Upper lobe of right lung (tissue), 1 donor: ENCODE measurements around the gene GALNT14. TPM values are rescaled to one million over a fixed set of nuclear protein-coding genes. Genes with fewer than 3 reads are reported as not detected.

Experiments used
- ATAC-seq: fragments of 200-7000 bp; cut with Tn5 transposase; one replicate; pipeline ENCODE4 v1.9.1; 2020; ENCODE audit warnings: mild to moderate bottlenecking, moderate library complexity
- DNase-seq: peaks from one replicate; pipeline ENCODE4 v3.0.0-alpha.2; 2020
- H3K27ac ChIP-seq: fragments of 200-600 bp; one replicate; pipeline ENCODE4 v1.8.0; 2022
- H3K27me3 ChIP-seq: fragments of 200-600 bp; one replicate; pipeline ENCODE4 v1.8.0; 2022; ENCODE audit warnings: mild to moderate bottlenecking
- H3K36me3 ChIP-seq: fragments of 200-600 bp; one replicate; pipeline ENCODE4 v1.8.0; 2022
- H3K4me1 ChIP-seq: fragments of 200-600 bp; one replicate; pipeline ENCODE4 v1.8.0; 2022
- H3K4me3 ChIP-seq: fragments of 200-600 bp; one replicate; pipeline ENCODE4 v1.8.0; 2022; ENCODE audit warnings: mild to moderate bottlenecking
- H3K9me3 ChIP-seq: fragments of 200-600 bp; one replicate; pipeline ENCODE4 v1.8.0; 2022
- CTCF ChIP-seq: fragments of 200-600 bp; IDR thresholded peaks from one replicate; pipeline ENCODE4 v1.8.0; 2022; ENCODE audit warnings: antibody characterized with exemption
- intact Hi-C: fragments of 100-400 bp; cut with DNase I; formaldehyde crosslinking; loops from one replicate; pipeline ENCODE4 v1.11.0; 2022
- total RNA-seq: library from RNA; stranded (reverse); fragmentation: NEBNext Ultra II Directional; extraction: Animal tissue kit (Norgen Biotek cat#: 25700); gene quantifications from one replicate; pipeline ENCODE4 v1.2.1, GENCODE V29; 2021
- donor health status: DM: no; HTN: yes; CAD: no; lungs with severe emphysema.

Gene GALNT14
- total RNA-seq, 1 donor from 2014 or later: 0.81 TPM

- Histone ChIP-seq H3K36me3 (no peaks in the 10 kb centered on the region), H3K4me3 (no peak overlapping the region), H3K27me3 (peaks cover 10% of the 10 kb centered on the region), H3K27ac (no peak overlapping the region), H3K4me1 (no peaks in the 10 kb centered on the region), H3K9me3 (no peaks in the 10 kb centered on the region)
- no peak for ATAC-seq
- TF ChIP-seq CTCF: no peak
- DNase-seq: no peak
- intact Hi-C loops: no loop called here
Measured at GRCh38 chr2:31012406-31012805, 125.8 kb downstream of the GALNT14 start.

GRCh38 chr2:31011587-31011986 lies 126.7 kb downstream of the GALNT14 start:
- Histone ChIP-seq H3K4me3 (no peak overlapping the region), H3K4me1 (no peaks in the 10 kb centered on the region), H3K36me3 (no peaks in the 10 kb centered on the region), H3K9me3 (no peaks in the 10 kb centered on the region), H3K27ac (no peak overlapping the region), H3K27me3 (peaks cover 10% of the 10 kb centered on the region)
- ATAC-seq: no peak
- intact Hi-C loops: no loop called here
- TF ChIP-seq CTCF: no peak
- DNase-seq: no peak

GRCh38 chr2:31008561-31009114 lies 129.6 kb downstream of the GALNT14 start:
- H3K27ac ChIP-seq: no peak overlapping the region
- no peaks in the 10 kb centered on the region for H3K9me3 ChIP-seq
- no peak overlapping the region for H3K4me3 ChIP-seq
- peaks cover 10% of the 10 kb centered on the region for H3K27me3 ChIP-seq
- no peak for TF ChIP-seq CTCF
- H3K4me1 ChIP-seq: no peaks in the 10 kb centered on the region
- DNase-seq (no peak), ATAC-seq (no peak)
- intact Hi-C loops: no loop called here
- no peaks in the 10 kb centered on the region for H3K36me3 ChIP-seq

- ATAC-seq: peak; percentile 39
Measured at GRCh38 chr2:31004257-31004656, 134.0 kb downstream of the GALNT14 start.

GRCh38 chr2:31003749-31004148 lies 134.5 kb downstream of the GALNT14 start:
- peaks cover under 1% of the 10 kb centered on the region for H3K27me3 ChIP-seq
- ATAC-seq: no peak
- no peaks in the 10 kb centered on the region for H3K9me3 ChIP-seq
- intact Hi-C loops: no loop called here
- H3K4me3 ChIP-seq: no peak overlapping the region
- no peak for TF ChIP-seq CTCF
- no peak for DNase-seq
- H3K4me1 ChIP-seq: no peaks in the 10 kb centered on the region
- no peak overlapping the region for H3K27ac ChIP-seq
- no peaks in the 10 kb centered on the region for H3K36me3 ChIP-seq

More at GRCh38 chr2:31004257-31004656, 134.0 kb downstream of the GALNT14 start:
- Histone ChIP-seq H3K9me3 (no peaks in the 10 kb centered on the region), H3K4me3 (no peak overlapping the region), H3K36me3 (no peaks in the 10 kb centered on the region), H3K27me3 (peaks cover 5% of the 10 kb centered on the region), H3K4me1 (no peaks in the 10 kb centered on the region), H3K27ac (no peak overlapping the region)
- no peak for DNase-seq
- intact Hi-C loops: no loop called here
- TF ChIP-seq CTCF: no peak

- no peak overlapping the region for H3K4me3 ChIP-seq
- no peaks in the 10 kb centered on the region for H3K27me3 ChIP-seq
- ATAC-seq (no peak), DNase-seq (no peak)
- H3K9me3 ChIP-seq: no peaks in the 10 kb centered on the region
- no peaks in the 10 kb centered on the region for H3K36me3 ChIP-seq
- H3K4me1 ChIP-seq: no peaks in the 10 kb centered on the region
- no peak for TF ChIP-seq CTCF
- no peak overlapping the region for H3K27ac ChIP-seq
- intact Hi-C loops: no loop called here
Measured at GRCh38 chr2:31002537-31003150, 135.6 kb downstream of the GALNT14 start.
